CD4-positive, alpha-beta T cell treated with Interferon alpha-2 for 1 hour (primary cell): Measurements from ENCODE around the gene MOB4.
"Not testable (repeated sequence)": the region's sequence is repeated elsewhere in the genome, so short reads cannot be mapped to it uniquely, and the experiment has no call there.

Source experiments
- DNase-seq, 2 donors: peaks; one replicate each; pipeline ENCODE4 v3.0.0-alpha.2; 2020 to 2022

Gene MOB4

GRCh38 chr2:197515739-197516392 is at the start of gene MOB4:
Gene MOB4, plus strand, starts transcription at chr2:197516066. Its CDS starts 21 bp downstream, at chr2:197516087.
- peak; percentile 93 to 96 for DNase-seq

GRCh38 chr2:197472166-197472565 is 43.7 kb upstream of the MOB4 start:
- no peak for DNase-seq

GRCh38 chr2:197477797-197478196 is 38.1 kb upstream of the MOB4 start:
- no peak for DNase-seq

- no peak for DNase-seq
These were observed 35.5 kb upstream of the MOB4 start for GRCh38 chr2:197480165-197481036.

- not testable (repeated sequence) for DNase-seq
These were observed 31.6 kb upstream of the MOB4 start for GRCh38 chr2:197484248-197484647.

- no peak for DNase-seq
These were observed 29.7 kb upstream of the MOB4 start for GRCh38 chr2:197486175-197486574.

- no peak for DNase-seq
These were observed 28.5 kb upstream of the MOB4 start for GRCh38 chr2:197487385-197487784.

GRCh38 chr2:197495433-197496134 is 20.3 kb upstream of the MOB4 start:
- DNase-seq, result no peak

GRCh38 chr2:197496695-197497094 is 19.2 kb upstream of the MOB4 start:
- no peak for DNase-seq

- no peak for DNase-seq
These were observed 18.5 kb upstream of the MOB4 start for GRCh38 chr2:197497326-197497725.

- no peak for DNase-seq
These were observed 17.5 kb upstream of the MOB4 start for GRCh38 chr2:197498235-197498936.

GRCh38 chr2:197498937-197499593 is 16.8 kb upstream of the MOB4 start:
- peak; percentile 46 to 58 for DNase-seq

GRCh38 chr2:197499594-197500502 is 16.0 kb upstream of the MOB4 start, which contains the start of the genes HSPD1 and HSPE1:
Gene HSPD1, minus strand, starts transcription at chr2:197499840. Its CDS starts 992 bp downstream, at chr2:197498848.
Gene HSPE1, plus strand, starts transcription at chr2:197500379. Its CDS starts 58 bp downstream, at chr2:197500437.
- DNase-seq, result peak; percentile 98 to 99

- DNase-seq, result no peak
These were observed 15.2 kb upstream of the MOB4 start for GRCh38 chr2:197500503-197501131.

- DNase-seq, result no peak
These were observed 13.7 kb upstream of the MOB4 start for GRCh38 chr2:197502201-197502600.

- DNase-seq, result no peak
These were observed 13.2 kb upstream of the MOB4 start for GRCh38 chr2:197502685-197503084.

GRCh38 chr2:197504000-197504399 is 11.9 kb upstream of the MOB4 start:
- no peak for DNase-seq

GRCh38 chr2:197504512-197504911 is 11.4 kb upstream of the MOB4 start:
- no peak for DNase-seq

- DNase-seq, result no peak
These were observed 9.2 kb upstream of the MOB4 start for GRCh38 chr2:197506658-197507057.

- no peak for DNase-seq
These were observed 2.0 kb upstream of the MOB4 start for GRCh38 chr2:197513915-197514314.
